Islet precursor cell (in vitro differentiated cells): Measurements from ENCODE around the gene HBA2.
"Not testable (repeated sequence)": the region's sequence is repeated elsewhere in the genome, so short reads cannot be mapped to it uniquely, and the experiment has no call there.

ENCODE experiments used
- DNase-seq: peaks from one replicate; pipeline ENCODE4 v3.0.0-alpha.2; 2018

HBA2 gene

GRCh38 chr16:172374-172941 is at the start of gene HBA2:
TSS of gene HBA2 (plus strand) at chr16:172876. CDS start at chr16:172913, 37 bp downstream.
- not testable (repeated sequence) for DNase-seq

DNA sequence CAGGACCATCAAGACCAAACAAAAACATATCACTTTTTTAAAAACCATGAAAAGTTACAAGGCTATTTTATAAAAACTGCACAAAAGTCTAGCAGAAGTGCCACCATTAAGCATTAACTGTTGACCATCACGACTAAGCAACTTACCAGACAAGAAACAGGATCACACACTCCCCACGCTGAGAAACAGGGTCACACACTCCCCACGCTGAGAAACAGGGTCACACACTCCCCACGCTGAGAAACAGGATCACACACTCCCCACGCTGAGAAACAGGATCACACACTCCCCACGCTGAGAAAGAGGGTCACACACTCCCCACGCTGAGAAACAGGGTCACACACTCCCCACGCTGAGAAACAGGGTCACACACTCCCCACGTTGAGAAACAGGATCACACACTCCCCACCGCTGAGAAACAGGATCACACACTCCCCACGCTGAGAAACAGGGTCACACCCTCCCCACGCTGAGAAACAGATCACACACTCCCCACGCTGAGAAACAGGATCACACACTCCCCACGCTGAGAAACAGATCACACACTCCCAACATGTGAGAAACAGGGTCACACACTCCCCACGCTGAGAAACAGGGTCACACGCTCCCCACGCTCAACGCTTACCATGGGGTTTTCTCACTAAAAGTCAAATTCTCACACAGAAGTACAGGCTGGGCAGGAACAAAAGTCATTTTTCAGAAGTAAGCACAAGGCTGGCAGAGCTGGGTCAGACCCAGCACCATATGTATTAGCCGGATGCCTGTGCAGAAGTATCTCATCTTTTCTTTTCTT is 48.9 kb upstream of the HBA2 start:
- not testable (repeated sequence) for DNase-seq

GRCh38 chr16:125011-125410 is 47.7 kb upstream of the HBA2 start:
- no peak for DNase-seq

DNA sequence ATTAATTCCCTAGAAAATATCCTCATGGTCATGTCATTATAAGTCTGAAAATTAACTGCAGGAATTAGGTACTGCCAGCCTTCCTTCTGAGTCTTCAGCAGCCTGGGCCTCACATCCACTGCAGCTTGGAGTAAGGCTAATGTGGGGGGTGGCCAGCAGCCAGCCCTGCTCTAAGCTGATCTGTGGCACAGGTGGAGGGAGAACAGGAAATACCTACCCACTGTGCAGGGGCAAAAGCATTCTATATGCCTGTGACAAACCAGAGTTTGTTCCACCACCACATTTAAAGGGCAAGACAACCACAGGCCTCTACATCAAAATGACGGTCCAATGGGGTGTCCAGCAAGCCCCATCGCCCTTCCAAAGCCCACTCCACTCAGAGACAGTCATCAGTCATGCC is 43.6 kb upstream of the HBA2 start:
- no peak for DNase-seq

DNA sequence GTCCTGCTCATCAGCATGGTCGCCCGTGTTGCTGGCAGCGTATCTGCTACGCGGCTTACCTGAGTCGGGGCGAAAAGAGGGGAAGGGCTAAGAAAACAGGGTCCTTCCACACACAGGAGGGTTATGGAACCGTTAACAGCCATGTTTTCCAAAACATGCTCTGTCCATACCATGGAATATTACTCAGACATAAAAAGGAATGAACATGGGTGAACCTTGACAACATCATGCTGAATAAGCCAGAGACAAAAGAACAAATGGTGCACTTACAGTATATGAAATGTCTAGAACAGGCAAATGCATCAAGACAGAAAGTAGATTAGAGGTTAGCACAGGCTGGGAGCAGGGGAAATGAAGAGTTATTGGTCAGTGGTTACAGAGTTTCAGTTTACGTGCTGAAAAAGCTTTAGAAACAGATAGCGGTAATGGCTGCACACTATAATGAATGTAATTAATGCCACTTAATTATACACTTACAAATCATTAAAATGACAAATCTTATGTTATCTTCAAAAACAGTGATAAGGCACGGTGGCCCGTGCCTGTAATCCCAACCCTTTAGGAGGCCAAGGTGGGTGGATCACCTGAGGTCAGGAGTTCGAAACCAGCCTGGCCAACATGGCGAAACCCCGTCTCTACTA is 42.0 kb upstream of the HBA2 start:
- no peak for DNase-seq

GRCh38 chr16:132120-132519 is 40.6 kb upstream of the HBA2 start:
- DNase-seq: no peak

GRCh38 chr16:133716-134115 is 39.0 kb upstream of the HBA2 start:
- no peak for DNase-seq

DNA sequence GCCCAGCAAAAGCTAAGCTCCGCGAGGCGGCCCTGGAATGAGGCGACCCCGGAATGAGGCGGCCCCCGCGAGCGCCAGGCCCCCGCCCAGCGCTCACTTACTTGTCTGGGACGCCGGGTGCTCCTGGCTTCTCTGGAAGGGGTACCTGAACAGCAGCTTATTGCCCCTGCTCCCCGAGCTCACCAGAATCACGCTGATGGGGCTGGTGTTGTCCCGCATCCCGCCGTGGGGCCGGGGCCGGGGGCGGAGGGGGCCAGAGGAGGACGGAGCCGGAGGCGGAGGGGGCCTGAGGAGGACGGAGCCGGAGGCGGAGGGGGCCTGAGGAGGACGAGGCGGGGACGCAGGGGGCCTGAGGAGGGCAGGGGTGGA is 34.6 kb upstream of the HBA2 start:
- DNase-seq: no peak

DNA sequence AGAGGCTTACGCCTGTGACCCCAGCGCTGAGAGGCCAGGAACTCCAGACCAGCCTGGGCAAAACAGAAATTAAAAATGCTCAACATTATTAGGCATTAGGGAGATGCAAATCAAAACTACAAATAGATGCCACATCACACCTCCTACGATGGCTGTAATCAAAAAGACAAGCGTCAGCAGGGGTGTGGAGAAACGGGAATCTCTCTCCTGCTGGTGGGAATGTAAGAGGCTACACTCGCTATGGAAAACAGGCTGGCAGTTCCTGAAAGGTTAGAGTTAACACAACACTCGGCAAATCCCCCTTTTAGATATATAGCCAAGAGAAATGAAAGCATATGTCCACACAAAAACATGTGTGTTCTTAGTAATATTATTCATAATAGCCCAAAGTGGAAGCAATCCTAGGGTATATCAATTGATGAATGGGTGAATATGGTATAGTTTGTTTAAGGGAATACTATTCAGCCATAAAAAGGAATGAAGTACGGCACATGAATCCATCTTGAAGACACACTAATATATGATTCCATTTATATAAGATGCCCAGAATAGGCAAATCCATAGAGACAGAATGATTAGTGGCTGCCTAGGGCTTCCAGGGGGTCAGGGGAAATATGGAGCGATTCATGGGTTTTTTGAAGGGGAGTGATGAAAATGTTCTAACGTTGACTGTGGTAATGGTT is 32.4 kb upstream of the HBA2 start:
- DNase-seq: no peak

GRCh38 chr16:142405-142967 is 30.2 kb upstream of the HBA2 start:
- DNase-seq: no peak

DNA sequence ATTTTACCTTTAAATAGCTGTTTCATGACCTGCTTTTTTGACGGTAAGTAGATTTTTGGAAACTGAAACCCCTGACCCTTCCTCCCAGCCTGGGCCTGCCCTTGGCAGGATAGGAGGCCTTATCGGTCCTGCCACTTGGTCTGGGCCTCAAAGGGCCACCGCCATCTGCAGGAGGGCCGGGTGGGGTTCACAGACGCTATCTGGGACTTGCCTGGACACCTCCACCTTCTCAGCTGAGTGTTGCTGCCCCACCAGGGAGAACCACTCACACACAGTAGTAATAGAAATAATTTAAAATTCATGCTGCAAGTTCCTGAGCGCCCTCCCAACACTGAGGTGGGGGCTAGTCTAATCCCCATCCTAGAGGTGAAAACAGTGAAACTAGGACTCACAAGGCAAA is 29.6 kb upstream of the HBA2 start:
- DNase-seq: no peak

- DNase-seq: no peak
These were observed 29.2 kb upstream of the HBA2 start for GRCh38 chr16:143456-143855.

DNA sequence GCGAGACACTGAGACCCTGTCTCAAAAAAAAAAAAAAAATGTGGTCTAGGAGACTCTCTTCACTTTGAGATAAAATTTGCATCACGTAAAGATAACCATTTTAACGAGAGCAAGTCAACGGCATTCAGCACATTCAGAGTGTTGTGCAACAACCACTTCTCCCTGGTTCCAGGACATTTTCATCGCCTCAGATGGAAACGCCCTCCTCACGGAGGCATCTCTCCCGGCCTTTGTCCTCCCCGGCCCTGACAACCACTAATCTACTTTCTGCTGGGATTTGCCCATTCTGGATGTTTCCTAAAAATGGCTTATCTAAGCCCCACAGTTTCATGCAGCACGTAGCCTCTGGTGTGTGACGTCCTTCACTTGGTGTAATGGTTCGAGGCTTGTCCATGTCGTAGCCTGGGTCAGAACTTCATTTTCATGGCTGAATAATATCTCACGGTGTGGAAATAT is 27.9 kb upstream of the HBA2 start:
- DNase-seq: no peak

DNA sequence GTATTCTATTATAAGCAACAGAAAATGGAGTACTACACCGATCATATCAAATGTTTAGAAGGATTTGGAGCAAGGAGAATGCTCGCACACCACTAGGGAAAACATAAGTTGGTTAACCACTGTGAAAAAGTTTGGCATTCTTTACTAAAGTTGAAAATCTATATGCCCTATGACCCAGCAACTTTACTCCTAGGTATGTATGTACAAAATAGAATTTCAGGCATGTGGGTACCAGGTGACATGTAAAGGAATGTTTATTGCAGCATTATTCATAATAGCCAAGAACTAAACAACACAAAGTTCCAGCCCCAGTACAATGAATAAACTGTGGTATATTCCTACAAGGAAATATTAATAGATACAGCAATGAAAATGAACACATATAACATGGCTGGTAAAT is 26.0 kb upstream of the HBA2 start:
- DNase-seq: no peak

DNA sequence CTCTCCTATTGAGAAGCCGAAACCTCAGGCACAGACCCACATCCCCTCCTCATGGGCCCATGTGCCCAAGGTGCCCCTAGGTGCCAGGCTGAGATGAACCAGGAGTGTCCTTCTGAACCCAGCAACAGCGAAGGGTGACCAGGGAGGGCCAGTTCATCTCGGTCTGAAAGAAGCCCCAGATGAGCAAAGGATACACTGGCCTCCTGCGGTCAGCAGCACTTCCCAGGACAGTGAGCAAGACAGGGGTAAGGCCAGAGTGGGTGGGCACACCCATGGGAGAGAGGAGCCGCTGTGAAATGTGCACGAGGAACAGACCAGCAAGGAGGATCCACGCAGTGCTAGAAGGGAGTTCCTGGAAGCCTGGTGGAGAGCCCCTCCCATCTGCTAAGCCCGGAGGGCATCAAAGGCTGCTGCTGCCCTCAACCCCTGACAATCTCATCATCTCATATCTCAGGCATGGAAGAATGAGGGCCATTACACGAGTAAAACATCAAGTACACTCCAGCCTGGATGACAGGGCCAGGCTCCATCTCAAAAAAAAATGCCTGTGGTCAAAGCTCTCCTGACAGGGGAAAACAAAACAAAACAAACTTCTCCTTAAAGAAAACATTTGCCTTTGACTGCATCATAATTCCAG is 23.5 kb upstream of the HBA2 start:
- DNase-seq: no peak

DNA sequence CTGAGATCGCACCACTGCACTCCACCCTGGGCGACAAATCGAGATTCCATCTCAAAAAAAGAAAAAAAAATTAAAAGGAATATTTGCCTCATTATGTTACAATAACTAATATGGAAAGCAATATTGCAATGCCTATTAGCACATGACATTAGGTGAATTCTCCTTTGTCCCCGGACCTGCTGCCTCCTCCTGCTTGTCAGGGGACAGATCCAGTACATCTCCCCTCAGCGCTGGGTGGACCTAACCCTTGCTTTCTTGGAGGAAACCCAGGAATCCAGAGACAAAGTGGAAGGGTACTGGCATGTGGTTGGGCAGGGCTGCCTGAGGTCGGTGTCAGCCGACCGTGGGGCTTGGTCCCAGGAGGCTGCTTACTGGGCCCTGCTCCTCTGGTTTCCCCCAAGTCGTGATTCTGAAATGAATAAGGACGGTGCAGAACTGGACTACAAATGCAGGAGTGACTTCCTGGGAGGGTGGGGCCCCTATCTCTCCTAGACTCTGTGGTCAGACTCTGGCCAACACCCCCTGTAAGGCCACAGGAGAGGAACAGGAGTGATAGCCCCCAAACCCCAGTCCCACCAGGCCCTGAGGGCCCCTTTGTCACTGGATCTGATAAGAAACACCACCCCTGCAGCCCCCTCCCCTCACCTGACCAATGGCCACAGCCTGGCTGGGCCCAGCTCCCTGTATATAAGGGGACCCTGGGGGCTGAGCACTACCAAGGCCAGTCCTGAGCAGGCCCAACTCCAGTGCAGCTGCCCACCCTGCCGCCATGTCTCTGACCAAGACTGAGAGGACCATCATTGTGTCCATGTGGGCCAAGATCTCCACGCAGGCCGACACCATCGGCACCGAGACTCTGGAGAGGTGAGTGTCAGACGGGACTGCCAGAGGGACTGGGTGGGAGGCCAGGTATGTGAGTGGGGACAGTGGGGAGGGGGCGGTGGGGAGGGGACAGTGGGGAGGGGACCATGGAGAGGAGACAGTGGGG is 20.2 kb upstream of the HBA2 start, which contains the start of gene HBZ:
Gene HBZ (plus strand): TSS at position 504 of the 988 bp plus-strand sequence. CDS start 266 bp downstream, at position 770.
- no peak for DNase-seq

GRCh38 chr16:153129-153521 is 19.6 kb upstream of the HBA2 start:
- DNase-seq: not testable (repeated sequence)

DNA sequence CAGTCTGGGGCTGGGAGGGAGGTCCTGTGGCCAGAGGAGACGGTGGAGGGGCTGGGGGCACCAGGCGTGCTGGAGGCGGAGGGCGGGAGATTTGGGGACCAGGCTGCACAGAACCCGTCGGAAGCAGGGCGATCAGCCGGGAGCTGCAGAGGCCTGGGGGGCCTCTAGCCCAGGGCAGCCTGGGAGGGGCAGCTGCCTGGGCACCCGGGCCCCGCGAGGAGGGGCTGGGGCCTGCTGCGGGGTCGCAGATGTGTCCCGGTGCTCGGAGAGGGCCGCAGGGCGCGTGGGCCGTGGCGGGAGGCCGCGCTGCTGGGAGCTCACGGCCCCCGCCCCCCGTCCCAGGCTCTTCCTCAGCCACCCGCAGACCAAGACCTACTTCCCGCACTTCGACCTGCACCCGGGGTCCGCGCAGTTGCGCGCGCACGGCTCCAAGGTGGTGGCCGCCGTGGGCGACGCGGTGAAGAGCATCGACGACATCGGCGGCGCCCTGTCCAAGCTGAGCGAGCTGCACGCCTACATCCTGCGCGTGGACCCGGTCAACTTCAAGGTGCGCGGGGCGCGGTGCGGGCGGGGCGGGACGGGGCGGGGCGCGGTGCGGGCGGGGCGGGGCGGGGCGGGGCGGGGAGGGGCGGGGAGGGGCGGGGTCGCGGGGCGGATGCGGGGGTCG is 19.0 kb upstream of the HBA2 start:
- not testable (repeated sequence) for DNase-seq

DNA sequence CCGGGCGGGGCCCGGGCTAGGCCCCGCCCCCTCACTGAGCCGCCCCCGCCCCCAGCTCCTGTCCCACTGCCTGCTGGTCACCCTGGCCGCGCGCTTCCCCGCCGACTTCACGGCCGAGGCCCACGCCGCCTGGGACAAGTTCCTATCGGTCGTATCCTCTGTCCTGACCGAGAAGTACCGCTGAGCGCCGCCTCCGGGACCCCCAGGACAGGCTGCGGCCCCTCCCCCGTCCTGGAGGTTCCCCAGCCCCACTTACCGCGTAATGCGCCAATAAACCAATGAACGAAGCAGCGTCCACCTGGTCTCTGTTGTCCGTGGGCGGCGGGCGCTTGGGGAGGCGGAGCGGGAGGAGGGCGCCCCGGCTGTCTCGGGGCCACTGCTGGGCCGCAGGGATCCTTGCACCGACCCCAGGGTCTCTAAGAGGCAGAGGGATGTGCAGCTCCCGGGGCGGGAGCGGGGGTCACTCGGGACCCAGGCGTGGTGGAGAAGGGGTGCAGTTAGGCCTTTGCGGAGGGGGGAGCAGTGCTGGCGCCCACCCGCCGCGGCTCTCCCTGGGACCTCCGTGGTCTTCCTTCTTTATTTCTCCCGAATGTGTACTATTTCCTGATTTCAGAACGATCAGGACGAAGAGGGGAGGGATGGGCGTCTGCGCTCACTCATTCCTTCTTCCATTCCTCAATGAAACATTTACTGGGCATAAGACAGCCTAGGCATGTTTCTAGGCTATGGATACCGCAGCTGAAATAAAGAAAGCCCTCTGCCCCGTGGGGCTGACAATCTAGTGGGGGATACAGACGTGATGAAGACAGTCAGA is 18.3 kb upstream of the HBA2 start:
- peak; percentile 70 for DNase-seq

DNA sequence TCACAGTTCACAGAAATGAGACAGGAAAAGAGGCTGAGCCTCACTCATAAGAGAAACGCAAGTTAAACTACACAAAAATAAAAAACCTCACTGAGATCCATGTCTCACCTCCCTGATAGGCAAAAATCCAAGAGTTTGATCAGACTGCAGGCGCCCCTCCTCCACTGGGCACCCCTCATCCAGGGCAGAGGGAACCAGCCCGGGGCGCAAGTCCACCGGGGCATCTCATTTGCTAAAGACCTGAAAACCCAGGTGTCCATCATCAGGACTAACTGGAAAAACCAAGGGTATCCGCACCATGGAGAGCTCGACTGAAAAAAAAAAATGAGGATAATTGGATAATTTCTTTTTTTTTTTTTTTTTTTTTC is 17.7 kb upstream of the HBA2 start:
- DNase-seq: no peak
